ENCODE results near the gene RAB3A.

RAB3A gene

GRCh38 chr19:18172331-18173053 lies 31.4 kb downstream of the RAB3A start:
- Histone ChIP-seq H3K36me3 (ENCODE audit: control insufficient read depth in 5 of 5, insufficient read depth in 5 of 5, low read length in 5 of 5) (peaks cover 0 to 25% (median 11%) of the 10 kb centered on the region in 5 donors), H3K9ac (ENCODE audit: low read length in 5 of 5) (peak overlapping the region in 2 of 5 donors; percentile 17 to 22), H3K9me3 (ENCODE audit: control insufficient read depth in 5 of 5, low read length in 5 of 5) (no peaks in the 10 kb centered on the region), H3K27me3 (ENCODE audit: control insufficient read depth in 5 of 5, insufficient read depth in 4 of 5, low read length in 5 of 5) (no peaks in the 10 kb centered on the region), H3K27ac (ENCODE audit: low read depth, low read length) (peak overlapping the region; percentile 62), H3K4me1 (ENCODE audit: control insufficient read depth in 5 of 5, insufficient read depth in 5 of 5, low read length in 5 of 5) (peaks cover 2 to 54% (median 39%) of the 10 kb centered on the region in 5 donors), H3K4me3 (ENCODE audit: low read depth in 1 of 5, low read length in 5 of 5) (no peak overlapping the region)

- H3K36me3 ChIP-seq (ENCODE audit: control insufficient read depth in 5 of 5, insufficient read depth in 5 of 5, low read length in 5 of 5), result peaks cover 0 to 29% (median 17%) of the 10 kb centered on the region in 5 donors
- H3K4me3 ChIP-seq (ENCODE audit: low read depth in 1 of 5, low read length in 5 of 5), result no peak overlapping the region
- peaks cover 2 to 54% (median 39%) of the 10 kb centered on the region in 5 donors for H3K4me1 ChIP-seq (ENCODE audit: control insufficient read depth in 5 of 5, insufficient read depth in 5 of 5, low read length in 5 of 5)
- H3K27me3 ChIP-seq (ENCODE audit: control insufficient read depth in 5 of 5, insufficient read depth in 4 of 5, low read length in 5 of 5), result no peaks in the 10 kb centered on the region
- no peaks in the 10 kb centered on the region for H3K9me3 ChIP-seq (ENCODE audit: control insufficient read depth in 5 of 5, low read length in 5 of 5)
- H3K9ac ChIP-seq (ENCODE audit: low read length in 5 of 5), result no peak overlapping the region
- H3K27ac ChIP-seq (ENCODE audit: low read depth, low read length), result peak overlapping the region; percentile 74
Measured at GRCh38 chr19:18171605-18172327, 32.1 kb downstream of the RAB3A start.

- Histone ChIP-seq H3K9ac (ENCODE audit: low read length in 5 of 5) (peak overlapping the region in 4 of 5 donors; percentile 26 to 69 (median 32)), H3K27ac (ENCODE audit: low read depth, low read length) (peak overlapping the region; percentile 74), H3K4me3 (ENCODE audit: low read depth in 1 of 5, low read length in 5 of 5) (peak overlapping the region in 4 of 5 donors; percentile 19 to 35 (median 28)), H3K36me3 (ENCODE audit: control insufficient read depth in 5 of 5, insufficient read depth in 5 of 5, low read length in 5 of 5) (peaks cover 0 to 34% (median 23%) of the 10 kb centered on the region in 5 donors), H3K27me3 (ENCODE audit: control insufficient read depth in 5 of 5, insufficient read depth in 4 of 5, low read length in 5 of 5) (no peaks in the 10 kb centered on the region), H3K9me3 (ENCODE audit: control insufficient read depth in 5 of 5, low read length in 5 of 5) (no peaks in the 10 kb centered on the region), H3K4me1 (ENCODE audit: control insufficient read depth in 5 of 5, insufficient read depth in 5 of 5, low read length in 5 of 5) (peaks cover 2 to 54% (median 39%) of the 10 kb centered on the region in 5 donors)
Measured at GRCh38 chr19:18170714-18171255, 33.1 kb downstream of the RAB3A start.

GRCh38 chr19:18168673-18169381 lies 35.0 kb downstream of the RAB3A start:
- H3K9me3 ChIP-seq (ENCODE audit: control insufficient read depth in 5 of 5, low read length in 5 of 5), result no peaks in the 10 kb centered on the region
- peaks cover 2 to 38% (median 26%) of the 10 kb centered on the region in 5 donors for H3K4me1 ChIP-seq (ENCODE audit: control insufficient read depth in 5 of 5, insufficient read depth in 5 of 5, low read length in 5 of 5)
- H3K36me3 ChIP-seq (ENCODE audit: control insufficient read depth in 5 of 5, insufficient read depth in 5 of 5, low read length in 5 of 5), result peaks cover 0 to 38% (median 28%) of the 10 kb centered on the region in 5 donors
- no peak overlapping the region for H3K27ac ChIP-seq (ENCODE audit: low read depth, low read length)
- no peak overlapping the region for H3K9ac ChIP-seq (ENCODE audit: low read length in 5 of 5)
- no peaks in the 10 kb centered on the region for H3K27me3 ChIP-seq (ENCODE audit: control insufficient read depth in 5 of 5, insufficient read depth in 4 of 5, low read length in 5 of 5)
- H3K4me3 ChIP-seq (ENCODE audit: low read depth in 1 of 5, low read length in 5 of 5), result no peak overlapping the region

GRCh38 chr19:18167975-18168645 lies 35.7 kb downstream of the RAB3A start:
- Histone ChIP-seq H3K4me1 (ENCODE audit: control insufficient read depth in 5 of 5, insufficient read depth in 5 of 5, low read length in 5 of 5) (peaks cover 2 to 31% (median 20%) of the 10 kb centered on the region in 5 donors), H3K27me3 (ENCODE audit: control insufficient read depth in 5 of 5, insufficient read depth in 4 of 5, low read length in 5 of 5) (no peaks in the 10 kb centered on the region), H3K27ac (ENCODE audit: low read depth, low read length) (no peak overlapping the region), H3K4me3 (ENCODE audit: low read depth in 1 of 5, low read length in 5 of 5) (no peak overlapping the region), H3K9me3 (ENCODE audit: control insufficient read depth in 5 of 5, low read length in 5 of 5) (no peaks in the 10 kb centered on the region), H3K36me3 (ENCODE audit: control insufficient read depth in 5 of 5, insufficient read depth in 5 of 5, low read length in 5 of 5) (peaks cover 0 to 43% (median 33%) of the 10 kb centered on the region in 5 donors), H3K9ac (ENCODE audit: low read length in 5 of 5) (no peak overlapping the region)

GRCh38 chr19:18167011-18167410 lies 36.8 kb downstream of the RAB3A start:
- no peaks in the 10 kb centered on the region for H3K9me3 ChIP-seq (ENCODE audit: control insufficient read depth in 5 of 5, low read length in 5 of 5)
- H3K36me3 ChIP-seq (ENCODE audit: control insufficient read depth in 5 of 5, insufficient read depth in 5 of 5, low read length in 5 of 5), result peaks cover 0 to 51% (median 40%) of the 10 kb centered on the region in 5 donors
- H3K4me1 ChIP-seq (ENCODE audit: control insufficient read depth in 5 of 5, insufficient read depth in 5 of 5, low read length in 5 of 5), result peaks cover 2 to 22% (median 15%) of the 10 kb centered on the region in 5 donors
- no peak overlapping the region for H3K27ac ChIP-seq (ENCODE audit: low read depth, low read length)
- no peak overlapping the region for H3K4me3 ChIP-seq (ENCODE audit: low read depth in 1 of 5, low read length in 5 of 5)
- H3K27me3 ChIP-seq (ENCODE audit: control insufficient read depth in 5 of 5, insufficient read depth in 4 of 5, low read length in 5 of 5), result no peaks in the 10 kb centered on the region
- no peak overlapping the region for H3K9ac ChIP-seq (ENCODE audit: low read length in 5 of 5)

- Histone ChIP-seq H3K4me3 (ENCODE audit: low read depth in 1 of 5, low read length in 5 of 5) (no peak overlapping the region), H3K36me3 (ENCODE audit: control insufficient read depth in 5 of 5, insufficient read depth in 5 of 5, low read length in 5 of 5) (peaks cover 0 to 52% (median 40%) of the 10 kb centered on the region in 5 donors), H3K4me1 (ENCODE audit: control insufficient read depth in 5 of 5, insufficient read depth in 5 of 5, low read length in 5 of 5) (peaks cover 3 to 20% (median 16%) of the 10 kb centered on the region in 5 donors), H3K9me3 (ENCODE audit: control insufficient read depth in 5 of 5, low read length in 5 of 5) (no peaks in the 10 kb centered on the region), H3K27ac (ENCODE audit: low read depth, low read length) (no peak overlapping the region), H3K9ac (ENCODE audit: low read length in 5 of 5) (no peak overlapping the region), H3K27me3 (ENCODE audit: control insufficient read depth in 5 of 5, insufficient read depth in 4 of 5, low read length in 5 of 5) (no peaks in the 10 kb centered on the region)
Measured at GRCh38 chr19:18165794-18166544, 37.9 kb downstream of the RAB3A start.

GRCh38 chr19:18164072-18164471 lies 39.8 kb downstream of the RAB3A start:
- H3K9me3 ChIP-seq (ENCODE audit: control insufficient read depth in 5 of 5, low read length in 5 of 5), result no peaks in the 10 kb centered on the region
- H3K27ac ChIP-seq (ENCODE audit: low read depth, low read length), result no peak overlapping the region
- H3K4me1 ChIP-seq (ENCODE audit: control insufficient read depth in 5 of 5, insufficient read depth in 5 of 5, low read length in 5 of 5), result peaks cover 3 to 16% (median 14%) of the 10 kb centered on the region in 5 donors
- peaks cover 0 to 47% (median 37%) of the 10 kb centered on the region in 5 donors for H3K36me3 ChIP-seq (ENCODE audit: control insufficient read depth in 5 of 5, insufficient read depth in 5 of 5, low read length in 5 of 5)
- H3K4me3 ChIP-seq (ENCODE audit: low read depth in 1 of 5, low read length in 5 of 5), result no peak overlapping the region
- no peaks in the 10 kb centered on the region for H3K27me3 ChIP-seq (ENCODE audit: control insufficient read depth in 5 of 5, insufficient read depth in 4 of 5, low read length in 5 of 5)
- no peak overlapping the region for H3K9ac ChIP-seq (ENCODE audit: low read length in 5 of 5)

- Histone ChIP-seq H3K36me3 (ENCODE audit: control insufficient read depth in 5 of 5, insufficient read depth in 5 of 5, low read length in 5 of 5) (peaks cover 0 to 27% (median 23%) of the 10 kb centered on the region in 5 donors), H3K9me3 (ENCODE audit: control insufficient read depth in 5 of 5, low read length in 5 of 5) (no peaks in the 10 kb centered on the region), H3K27me3 (ENCODE audit: control insufficient read depth in 5 of 5, insufficient read depth in 4 of 5, low read length in 5 of 5) (no peaks in the 10 kb centered on the region), H3K9ac (ENCODE audit: low read length in 5 of 5) (peak overlapping the region in 2 of 5 donors; percentile 26 to 62), H3K4me1 (ENCODE audit: control insufficient read depth in 5 of 5, insufficient read depth in 5 of 5, low read length in 5 of 5) (peaks cover 7 to 26% (median 24%) of the 10 kb centered on the region in 5 donors), H3K4me3 (ENCODE audit: low read depth in 1 of 5, low read length in 5 of 5) (peak overlapping the region; percentile 45 to 81 (median 69)), H3K27ac (ENCODE audit: low read depth, low read length) (no peak overlapping the region)
Measured at GRCh38 chr19:18161636-18162002, 42.2 kb downstream of the RAB3A start.

Data from subcutaneous abdominal adipose tissue (tissue), 5 donors.